ENCODE measurements around the gene CHSY3.

- TF ChIP-seq POLR2AphosphoS5 (IDR thresholded peaks at IDR 0.05), result no peak
- no peak for TF ChIP-seq CTCF (IDR thresholded peaks at IDR 0.05; ENCODE audit: poor library complexity, severe bottlenecking)
- TF ChIP-seq EZH2 (IDR thresholded peaks at IDR 0.05; ENCODE audit: borderline replicate concordance, insufficient read depth, low read length, poor library complexity, severe bottlenecking), result no peak
- no peak for TF ChIP-seq REST (IDR thresholded peaks at IDR 0.05; ENCODE audit: borderline replicate concordance)
Measured at GRCh38 chr5:129988453-129988852, 84.2 kb downstream of the CHSY3 start.

Measured in neural cell (in vitro differentiated cells).